Ishikawa (cell line): ENCODE measurements around the gene HARBI1.

Source experiments
- CEBPB ChIP-seq: IDR thresholded peaks from 2 replicates; pipeline ENCODE4 v1.6.1; 2012
- CREB1 ChIP-seq: IDR thresholded peaks from 2 replicates; pipeline ENCODE4 v1.6.1; 2012; ENCODE audit warnings: low read depth
- EP300 ChIP-seq: IDR thresholded peaks from 2 replicates; pipeline ENCODE4 v1.6.1; 2012; ENCODE audit warnings: borderline replicate concordance
- FOXM1 ChIP-seq: IDR thresholded peaks from 2 replicates; pipeline ENCODE4 v1.6.1; 2012; ENCODE audit warnings: low read depth, borderline replicate concordance
- RAD21 ChIP-seq: IDR thresholded peaks from 2 replicates; pipeline ENCODE4 v1.6.1; 2012; ENCODE audit warnings: low read depth
- REST ChIP-seq: IDR thresholded peaks from 2 replicates; pipeline ENCODE4 v1.6.1; 2012; ENCODE audit warnings: low read depth, mild to moderate bottlenecking
- TAF1 ChIP-seq: IDR thresholded peaks from 2 replicates; pipeline ENCODE4 v1.6.1; 2012; ENCODE audit warnings: low read depth, mild to moderate bottlenecking
- TCF12 ChIP-seq: IDR thresholded peaks from 2 replicates; pipeline ENCODE4 v1.6.1; 2012; ENCODE audit warnings: low read depth
- USF1 ChIP-seq: IDR thresholded peaks from 2 replicates; pipeline ENCODE4 v1.6.1; 2012
- ZBTB7A ChIP-seq: IDR thresholded peaks from 2 replicates; pipeline ENCODE4 v1.6.1; 2012; ENCODE audit warnings: low read depth

GRCh38 chr11:46577058-46577457 is 40.0 kb downstream of the HARBI1 start:
- TF ChIP-seq ZBTB7A = no peak
- no peak for TF ChIP-seq TCF12
- no peak for TF ChIP-seq CEBPB
- no peak for TF ChIP-seq USF1
- TF ChIP-seq REST = no peak
- TF ChIP-seq TAF1 = no peak
- no peak for TF ChIP-seq EP300
- TF ChIP-seq FOXM1 = no peak
- no peak for TF ChIP-seq RAD21
- no peak for TF ChIP-seq CREB1
